H1 (cell line): ENCODE measurements around the gene PEX14. TPM values are rescaled to one million over a fixed set of nuclear protein-coding genes. Genes with fewer than 3 reads are reported as not detected.

ENCODE experiments used
- BACH1 ChIP-seq: IDR thresholded peaks from 2 replicates; pipeline ENCODE4 v1.6.1; 2012; ENCODE audit warnings: low read length, improper control_type of control experiment
- BCL11A ChIP-seq, 2 experiments: IDR thresholded peaks; one replicate each; pipeline ENCODE4 v1.6.1; 2011; ENCODE audit warnings: low read depth in 2 of 2, low read length in 2 of 2, mild to moderate bottlenecking in 2 of 2
- CEBPB ChIP-seq: IDR thresholded peaks from 2 replicates; pipeline ENCODE4 v1.6.1; 2012; ENCODE audit warnings: low read depth, low read length
- NRF1 ChIP-seq: IDR thresholded peaks from 2 replicates; pipeline ENCODE4 v1.6.1; 2011; ENCODE audit warnings: mild to moderate bottlenecking, low read depth, low read length, improper control_type of control experiment
- POU5F1 ChIP-seq: IDR thresholded peaks from 2 replicates; pipeline ENCODE4 v1.6.1; 2011; ENCODE audit warnings: low read depth, mild to moderate bottlenecking, low read length, moderate library complexity
- SP1 ChIP-seq: IDR thresholded peaks from 2 replicates; pipeline ENCODE4 v1.6.1; 2011; ENCODE audit warnings: low read depth, low read length
- SRF ChIP-seq: IDR thresholded peaks from 2 replicates; pipeline ENCODE4 v1.6.1; 2011; ENCODE audit warnings: mild to moderate bottlenecking, low read depth, low read length, moderate library complexity
- TCF12 ChIP-seq: IDR thresholded peaks from 2 replicates; pipeline ENCODE4 v1.6.1; 2011; ENCODE audit warnings: low read depth, mild to moderate bottlenecking, low read length
- TEAD4 ChIP-seq: IDR thresholded peaks from 2 replicates; pipeline ENCODE4 v1.6.1; 2012; ENCODE audit warnings: low read depth, low read length, inconsistent platforms, mixed read lengths
- polyA plus RNA-seq, 7 experiments: library from polyadenylated mRNA; depleted of rRNA in 3 of 7; stranded (reverse) in 5 of 7; unstranded in 2 of 7; fragments of >200 nt in 5 of 7; fragments of 200-250 nt in 2 of 7; gene quantifications; 1 replicate in 5 of 7; 2 replicates in 1 of 7; 4 replicates in 1 of 7; pipeline versions ENCODE4 v1.2.1 to v1.2.3, GENCODE V29; 2011 to 2013; ENCODE audit warnings: missing spikeins in 2 of 7, mixed read lengths in 2 of 7
- total RNA-seq: library from RNA; stranded (reverse); fragmentation: NEBNext Ultra II Directional; extraction: Animal tissue kit (Norgen Biotek cat#: 25700); gene quantifications from 2 replicates; pipeline ENCODE4 v1.2.1, GENCODE V29; 2021
- TF ChIP-seq, protein P1 (sequence below): fragments of 300-600 bp; sonication (generic); IDR thresholded peaks from 2 replicates; pipeline ENCODE4 v1.7.1; 2012; ENCODE audit warnings: low read length, moderate library complexity, mild to moderate bottlenecking, inconsistent platforms; ENCODE audit not compliant: insufficient replicate concordance
- TF ChIP-seq, protein P2 (sequence below): IDR thresholded peaks from 2 replicates; pipeline ENCODE4 v1.6.1; 2011; ENCODE audit warnings: low read depth, mild to moderate bottlenecking, low read length; ENCODE audit not compliant: insufficient read depth

The PEX14 gene
- total and polyA plus RNA-seq, 2 of the 8 experiments (the other 6 are each of a cell fraction or from before 2014, with no cell fraction given): 13.0 to 19.8 TPM

DNA sequence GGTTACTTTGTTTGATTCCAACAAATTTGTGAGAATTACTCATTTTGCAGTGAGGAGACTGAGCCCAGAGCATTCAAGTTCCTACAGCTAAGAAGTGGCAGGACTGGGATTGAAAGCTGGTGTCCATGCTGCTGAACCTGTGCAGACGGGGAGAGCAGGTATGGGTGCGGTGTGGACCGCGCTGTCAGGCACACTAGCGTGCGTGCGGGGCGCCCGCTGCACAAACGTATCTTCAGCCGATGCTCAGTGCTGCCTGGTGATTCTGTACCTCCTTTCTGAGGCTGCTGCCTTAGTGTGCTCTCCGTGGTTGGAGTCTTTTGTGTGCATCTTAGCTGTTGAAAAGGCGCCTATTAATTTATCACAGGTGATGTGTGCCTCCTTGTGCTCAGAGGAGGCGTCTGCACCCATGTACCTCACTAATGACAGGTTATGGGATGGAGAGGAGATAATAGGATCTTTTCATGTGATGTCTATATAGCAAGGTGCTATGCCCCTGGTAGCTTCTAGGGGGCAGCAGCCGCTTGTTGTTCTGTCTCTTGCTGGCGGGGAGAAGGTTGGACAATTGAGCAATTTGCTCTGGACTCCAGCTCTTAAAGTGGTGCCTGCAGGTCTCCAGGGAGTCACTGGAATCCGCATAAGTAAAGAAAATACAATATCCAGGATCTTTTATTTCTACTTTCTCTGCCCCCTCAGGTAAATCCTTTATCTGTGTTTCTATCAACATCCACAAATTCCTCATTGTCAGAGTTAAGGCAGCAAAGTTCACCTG, 32.5 kb downstream of the PEX14 start (continued):
- TF ChIP-seq, protein P1, sequence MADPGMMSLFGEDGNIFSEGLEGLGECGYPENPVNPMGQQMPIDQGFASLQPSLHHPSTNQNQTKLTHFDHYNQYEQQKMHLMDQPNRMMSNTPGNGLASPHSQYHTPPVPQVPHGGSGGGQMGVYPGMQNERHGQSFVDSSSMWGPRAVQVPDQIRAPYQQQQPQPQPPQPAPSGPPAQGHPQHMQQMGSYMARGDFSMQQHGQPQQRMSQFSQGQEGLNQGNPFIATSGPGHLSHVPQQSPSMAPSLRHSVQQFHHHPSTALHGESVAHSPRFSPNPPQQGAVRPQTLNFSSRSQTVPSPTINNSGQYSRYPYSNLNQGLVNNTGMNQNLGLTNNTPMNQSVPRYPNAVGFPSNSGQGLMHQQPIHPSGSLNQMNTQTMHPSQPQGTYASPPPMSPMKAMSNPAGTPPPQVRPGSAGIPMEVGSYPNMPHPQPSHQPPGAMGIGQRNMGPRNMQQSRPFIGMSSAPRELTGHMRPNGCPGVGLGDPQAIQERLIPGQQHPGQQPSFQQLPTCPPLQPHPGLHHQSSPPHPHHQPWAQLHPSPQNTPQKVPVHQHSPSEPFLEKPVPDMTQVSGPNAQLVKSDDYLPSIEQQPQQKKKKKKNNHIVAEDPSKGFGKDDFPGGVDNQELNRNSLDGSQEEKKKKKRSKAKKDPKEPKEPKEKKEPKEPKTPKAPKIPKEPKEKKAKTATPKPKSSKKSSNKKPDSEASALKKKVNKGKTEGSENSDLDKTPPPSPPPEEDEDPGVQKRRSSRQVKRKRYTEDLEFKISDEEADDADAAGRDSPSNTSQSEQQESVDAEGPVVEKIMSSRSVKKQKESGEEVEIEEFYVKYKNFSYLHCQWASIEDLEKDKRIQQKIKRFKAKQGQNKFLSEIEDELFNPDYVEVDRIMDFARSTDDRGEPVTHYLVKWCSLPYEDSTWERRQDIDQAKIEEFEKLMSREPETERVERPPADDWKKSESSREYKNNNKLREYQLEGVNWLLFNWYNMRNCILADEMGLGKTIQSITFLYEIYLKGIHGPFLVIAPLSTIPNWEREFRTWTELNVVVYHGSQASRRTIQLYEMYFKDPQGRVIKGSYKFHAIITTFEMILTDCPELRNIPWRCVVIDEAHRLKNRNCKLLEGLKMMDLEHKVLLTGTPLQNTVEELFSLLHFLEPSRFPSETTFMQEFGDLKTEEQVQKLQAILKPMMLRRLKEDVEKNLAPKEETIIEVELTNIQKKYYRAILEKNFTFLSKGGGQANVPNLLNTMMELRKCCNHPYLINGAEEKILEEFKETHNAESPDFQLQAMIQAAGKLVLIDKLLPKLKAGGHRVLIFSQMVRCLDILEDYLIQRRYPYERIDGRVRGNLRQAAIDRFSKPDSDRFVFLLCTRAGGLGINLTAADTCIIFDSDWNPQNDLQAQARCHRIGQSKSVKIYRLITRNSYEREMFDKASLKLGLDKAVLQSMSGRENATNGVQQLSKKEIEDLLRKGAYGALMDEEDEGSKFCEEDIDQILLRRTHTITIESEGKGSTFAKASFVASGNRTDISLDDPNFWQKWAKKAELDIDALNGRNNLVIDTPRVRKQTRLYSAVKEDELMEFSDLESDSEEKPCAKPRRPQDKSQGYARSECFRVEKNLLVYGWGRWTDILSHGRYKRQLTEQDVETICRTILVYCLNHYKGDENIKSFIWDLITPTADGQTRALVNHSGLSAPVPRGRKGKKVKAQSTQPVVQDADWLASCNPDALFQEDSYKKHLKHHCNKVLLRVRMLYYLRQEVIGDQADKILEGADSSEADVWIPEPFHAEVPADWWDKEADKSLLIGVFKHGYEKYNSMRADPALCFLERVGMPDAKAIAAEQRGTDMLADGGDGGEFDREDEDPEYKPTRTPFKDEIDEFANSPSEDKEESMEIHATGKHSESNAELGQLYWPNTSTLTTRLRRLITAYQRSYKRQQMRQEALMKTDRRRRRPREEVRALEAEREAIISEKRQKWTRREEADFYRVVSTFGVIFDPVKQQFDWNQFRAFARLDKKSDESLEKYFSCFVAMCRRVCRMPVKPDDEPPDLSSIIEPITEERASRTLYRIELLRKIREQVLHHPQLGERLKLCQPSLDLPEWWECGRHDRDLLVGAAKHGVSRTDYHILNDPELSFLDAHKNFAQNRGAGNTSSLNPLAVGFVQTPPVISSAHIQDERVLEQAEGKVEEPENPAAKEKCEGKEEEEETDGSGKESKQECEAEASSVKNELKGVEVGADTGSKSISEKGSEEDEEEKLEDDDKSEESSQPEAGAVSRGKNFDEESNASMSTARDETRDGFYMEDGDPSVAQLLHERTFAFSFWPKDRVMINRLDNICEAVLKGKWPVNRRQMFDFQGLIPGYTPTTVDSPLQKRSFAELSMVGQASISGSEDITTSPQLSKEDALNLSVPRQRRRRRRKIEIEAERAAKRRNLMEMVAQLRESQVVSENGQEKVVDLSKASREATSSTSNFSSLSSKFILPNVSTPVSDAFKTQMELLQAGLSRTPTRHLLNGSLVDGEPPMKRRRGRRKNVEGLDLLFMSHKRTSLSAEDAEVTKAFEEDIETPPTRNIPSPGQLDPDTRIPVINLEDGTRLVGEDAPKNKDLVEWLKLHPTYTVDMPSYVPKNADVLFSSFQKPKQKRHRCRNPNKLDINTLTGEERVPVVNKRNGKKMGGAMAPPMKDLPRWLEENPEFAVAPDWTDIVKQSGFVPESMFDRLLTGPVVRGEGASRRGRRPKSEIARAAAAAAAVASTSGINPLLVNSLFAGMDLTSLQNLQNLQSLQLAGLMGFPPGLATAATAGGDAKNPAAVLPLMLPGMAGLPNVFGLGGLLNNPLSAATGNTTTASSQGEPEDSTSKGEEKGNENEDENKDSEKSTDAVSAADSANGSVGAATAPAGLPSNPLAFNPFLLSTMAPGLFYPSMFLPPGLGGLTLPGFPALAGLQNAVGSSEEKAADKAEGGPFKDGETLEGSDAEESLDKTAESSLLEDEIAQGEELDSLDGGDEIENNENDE: no peak
- TF ChIP-seq NRF1 (no peak), TEAD4 (no peak), BCL11A (IDR thresholded peaks at IDR 0.05; ENCODE audit: low read depth in 2 of 2, low read length in 2 of 2) (no peak), POU5F1 (no peak), TCF12 (no peak), SRF (no peak), BACH1 (no peak), CEBPB (peak; percentile 91), SP1 (no peak)
- TF ChIP-seq, protein P2, sequence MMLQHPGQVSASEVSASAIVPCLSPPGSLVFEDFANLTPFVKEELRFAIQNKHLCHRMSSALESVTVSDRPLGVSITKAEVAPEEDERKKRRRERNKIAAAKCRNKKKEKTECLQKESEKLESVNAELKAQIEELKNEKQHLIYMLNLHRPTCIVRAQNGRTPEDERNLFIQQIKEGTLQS: no peak
